ENCODE data around the gene ADARB1.
"Not testable (repeated sequence)": the region's sequence is repeated elsewhere in the genome, so short reads cannot be mapped to it uniquely, and the experiment has no call there.

The ADARB1 gene

DNA sequence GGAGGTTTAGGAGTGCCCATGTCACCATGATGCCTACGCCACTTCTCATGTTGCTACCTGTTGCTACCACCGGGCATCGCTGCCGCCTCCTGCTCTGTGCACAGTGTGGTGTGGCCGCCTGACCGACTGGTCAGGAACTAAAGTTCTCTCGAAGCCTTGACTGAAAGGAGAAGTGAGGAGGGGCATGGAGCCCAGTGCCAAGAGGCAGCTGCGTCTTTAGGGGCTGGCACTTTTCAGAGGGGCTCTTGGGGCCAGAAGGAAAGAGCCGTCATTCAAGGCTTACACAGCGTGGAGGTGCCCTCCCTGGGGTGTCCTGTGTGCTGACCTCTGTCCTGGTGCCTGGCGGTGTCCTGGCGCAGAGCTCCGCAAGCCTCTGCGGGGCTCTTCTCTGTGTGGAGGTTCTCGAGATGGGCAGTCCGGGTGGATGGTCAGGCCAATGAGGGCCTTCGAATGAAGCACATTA is 57.2 kb downstream of the ADARB1 start:
- no peak overlapping the region for H3K27ac ChIP-seq
- no peak for TF ChIP-seq ZFX (IDR thresholded peaks at IDR 0.05)
- TF ChIP-seq, protein P1, sequence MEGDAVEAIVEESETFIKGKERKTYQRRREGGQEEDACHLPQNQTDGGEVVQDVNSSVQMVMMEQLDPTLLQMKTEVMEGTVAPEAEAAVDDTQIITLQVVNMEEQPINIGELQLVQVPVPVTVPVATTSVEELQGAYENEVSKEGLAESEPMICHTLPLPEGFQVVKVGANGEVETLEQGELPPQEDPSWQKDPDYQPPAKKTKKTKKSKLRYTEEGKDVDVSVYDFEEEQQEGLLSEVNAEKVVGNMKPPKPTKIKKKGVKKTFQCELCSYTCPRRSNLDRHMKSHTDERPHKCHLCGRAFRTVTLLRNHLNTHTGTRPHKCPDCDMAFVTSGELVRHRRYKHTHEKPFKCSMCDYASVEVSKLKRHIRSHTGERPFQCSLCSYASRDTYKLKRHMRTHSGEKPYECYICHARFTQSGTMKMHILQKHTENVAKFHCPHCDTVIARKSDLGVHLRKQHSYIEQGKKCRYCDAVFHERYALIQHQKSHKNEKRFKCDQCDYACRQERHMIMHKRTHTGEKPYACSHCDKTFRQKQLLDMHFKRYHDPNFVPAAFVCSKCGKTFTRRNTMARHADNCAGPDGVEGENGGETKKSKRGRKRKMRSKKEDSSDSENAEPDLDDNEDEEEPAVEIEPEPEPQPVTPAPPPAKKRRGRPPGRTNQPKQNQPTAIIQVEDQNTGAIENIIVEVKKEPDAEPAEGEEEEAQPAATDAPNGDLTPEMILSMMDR (conservative IDR thresholded peaks at IDR 0.05) = no peak

DNA sequence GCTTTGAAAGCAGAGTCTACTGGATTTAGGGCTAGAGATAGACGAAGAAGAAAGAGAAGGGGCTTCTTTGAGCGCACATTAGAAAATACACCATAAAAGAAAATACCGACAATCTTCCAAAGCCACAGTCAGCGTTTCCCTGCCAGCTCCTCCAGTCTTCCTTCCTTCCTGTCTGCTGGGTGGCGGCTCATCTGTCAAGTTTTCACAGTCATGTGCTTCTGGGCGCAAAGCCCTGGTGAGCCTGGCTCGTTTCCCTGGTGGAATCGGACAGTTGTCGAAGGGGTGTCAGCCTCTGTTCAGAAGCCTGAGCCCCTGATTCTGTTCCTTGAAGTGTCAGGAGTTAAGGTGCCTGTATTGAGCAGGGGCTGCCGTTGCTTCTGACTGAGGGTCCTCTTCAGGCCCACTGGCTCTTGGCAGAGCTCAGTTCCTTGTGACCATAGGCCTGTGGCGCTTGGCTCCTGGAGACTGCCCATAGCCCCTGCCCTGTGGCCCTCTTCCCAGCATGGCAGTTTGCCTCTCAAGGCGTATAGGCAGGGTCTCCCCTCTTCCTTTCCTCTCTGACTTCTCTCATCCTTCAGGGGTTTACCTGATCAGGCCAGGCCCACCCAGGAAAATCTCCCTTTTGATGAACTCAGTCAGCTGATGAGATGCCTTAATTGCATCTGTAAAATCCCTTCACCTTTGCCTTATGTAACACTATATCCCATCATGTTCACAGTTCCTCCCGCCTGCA is 58.6 kb downstream of the ADARB1 start:
- H3K27ac ChIP-seq = no peak overlapping the region

DNA sequence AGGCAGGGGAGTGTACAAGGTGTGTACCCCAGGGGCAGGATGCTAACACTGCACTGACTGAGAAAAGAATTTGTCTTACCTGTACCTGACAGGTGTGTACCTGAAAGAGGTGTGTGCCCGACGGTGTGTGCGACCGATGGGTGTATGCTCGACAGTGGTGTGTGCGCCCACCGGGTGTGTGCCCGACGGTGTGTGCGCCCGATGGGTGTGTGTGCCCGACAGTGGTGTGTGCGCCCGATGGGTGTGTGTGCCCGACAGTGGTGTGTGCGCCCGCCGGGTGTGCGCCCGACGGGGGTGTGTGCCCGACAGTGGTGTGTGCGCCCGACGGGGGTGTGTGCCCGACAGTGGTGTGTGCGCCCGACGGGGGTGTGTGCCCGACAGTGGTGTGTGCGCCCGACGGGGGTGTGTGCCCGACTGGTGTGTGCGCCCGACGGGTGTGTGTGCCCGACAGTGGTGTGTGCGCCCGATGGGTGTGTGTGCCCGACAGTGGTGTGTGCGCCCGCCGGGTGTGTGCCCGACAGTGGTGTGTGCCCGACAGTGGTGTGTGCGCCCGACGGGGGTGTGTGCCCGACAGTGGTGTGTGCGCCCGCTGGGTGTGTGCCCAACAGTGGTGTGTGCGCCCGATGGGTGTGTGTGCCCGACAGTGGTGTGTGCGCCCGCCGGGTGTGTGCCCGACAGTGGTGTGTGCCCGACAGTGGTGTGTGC is 59.3 kb downstream of the ADARB1 start:
- not testable (repeated sequence) for H3K27ac ChIP-seq

More for the DNA sequence above, 58.6 kb downstream of the ADARB1 start:
- TF ChIP-seq, protein P1 (conservative IDR thresholded peaks at IDR 0.05) = no peak
- no peak for TF ChIP-seq ZFX (IDR thresholded peaks at IDR 0.05)

DNA sequence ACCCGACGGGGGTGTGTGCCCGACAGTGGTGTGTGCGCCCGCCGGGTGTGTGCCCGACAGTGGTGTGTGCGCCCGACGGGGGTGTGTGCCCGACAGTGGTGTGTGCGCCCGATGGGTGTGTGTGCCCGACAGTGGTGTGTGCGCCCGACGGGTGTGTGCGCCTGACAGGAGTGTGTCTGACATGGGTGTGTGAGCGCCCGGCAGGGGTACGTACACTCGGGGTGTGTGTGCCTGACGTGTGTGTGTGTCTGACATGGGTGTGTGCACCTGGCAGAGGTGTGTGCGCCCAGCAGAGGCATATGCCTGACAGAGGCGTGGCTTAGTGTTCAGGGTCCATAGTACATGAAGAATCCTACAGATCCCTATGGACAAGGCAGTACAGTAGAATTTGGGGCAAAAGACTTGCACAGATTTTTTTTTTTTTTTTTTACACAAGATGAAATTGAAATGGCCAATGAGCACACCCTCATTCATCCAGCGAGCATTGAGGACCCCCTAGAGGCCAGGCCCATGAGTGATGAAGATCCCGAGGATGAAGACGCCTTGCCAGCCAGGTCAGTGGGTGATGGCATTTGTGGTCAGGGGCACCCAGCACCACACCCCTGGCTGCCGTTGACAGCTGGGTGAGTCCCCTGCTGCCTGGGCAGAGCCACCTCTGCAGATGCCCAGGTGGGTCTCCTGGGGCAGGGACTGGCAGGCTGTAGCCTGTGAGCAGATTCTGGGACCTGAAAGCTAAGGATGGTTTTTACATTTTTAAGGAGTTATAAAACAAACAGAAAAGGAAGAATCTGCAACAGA is 60.1 kb downstream of the ADARB1 start:
- no peak overlapping the region for H3K27ac ChIP-seq
- TF ChIP-seq, protein P1 (conservative IDR thresholded peaks at IDR 0.05) = no peak
- TF ChIP-seq ZFX (IDR thresholded peaks at IDR 0.05) = no peak

DNA sequence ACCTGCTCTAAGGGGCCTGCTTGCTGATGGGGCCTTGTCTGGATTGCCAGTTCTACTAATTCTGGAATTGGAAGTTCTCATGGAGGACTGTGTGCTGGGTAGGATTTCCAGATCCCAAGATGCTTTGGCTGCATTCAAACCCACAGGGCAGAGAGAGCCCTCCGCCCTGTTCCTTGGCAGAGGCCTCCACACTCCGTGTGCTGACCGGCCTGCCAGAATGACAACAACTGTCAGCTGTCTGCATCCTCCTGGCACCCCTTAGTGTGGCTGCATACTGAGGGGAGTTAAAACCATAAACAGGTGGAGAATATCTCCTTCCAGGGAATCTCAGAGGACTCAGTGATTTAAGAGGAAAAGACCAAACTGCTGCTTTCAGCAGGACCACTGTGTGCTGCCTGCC is 60.7 kb downstream of the ADARB1 start:
- H3K27ac ChIP-seq = no peak overlapping the region
- TF ChIP-seq, protein P1 (conservative IDR thresholded peaks at IDR 0.05) = no peak
- no peak for TF ChIP-seq ZFX (IDR thresholded peaks at IDR 0.05)

DNA sequence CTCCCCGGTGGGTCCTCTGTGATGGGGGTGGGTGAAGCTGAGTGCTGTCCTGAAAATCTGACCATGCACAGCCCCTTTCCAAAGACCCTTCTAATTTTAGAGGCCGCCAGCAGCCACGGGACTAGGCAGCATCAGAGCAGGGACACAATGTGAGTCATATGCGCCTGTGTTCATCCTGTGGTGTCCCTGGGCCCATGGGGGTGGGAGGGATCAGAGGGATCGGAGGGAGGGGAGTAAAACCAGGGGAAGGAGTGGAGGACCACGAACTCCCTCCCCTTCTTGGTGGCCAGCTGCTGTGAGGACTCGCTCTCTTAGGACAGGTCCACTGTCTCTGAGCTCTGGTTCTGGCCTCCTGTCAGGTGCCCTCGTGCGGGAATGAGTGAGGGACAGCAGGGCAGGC is 61.5 kb downstream of the ADARB1 start:
- TF ChIP-seq, protein P1 (conservative IDR thresholded peaks at IDR 0.05) = no peak
- no peak for TF ChIP-seq ZFX (IDR thresholded peaks at IDR 0.05)
- H3K27ac ChIP-seq = no peak overlapping the region

DNA sequence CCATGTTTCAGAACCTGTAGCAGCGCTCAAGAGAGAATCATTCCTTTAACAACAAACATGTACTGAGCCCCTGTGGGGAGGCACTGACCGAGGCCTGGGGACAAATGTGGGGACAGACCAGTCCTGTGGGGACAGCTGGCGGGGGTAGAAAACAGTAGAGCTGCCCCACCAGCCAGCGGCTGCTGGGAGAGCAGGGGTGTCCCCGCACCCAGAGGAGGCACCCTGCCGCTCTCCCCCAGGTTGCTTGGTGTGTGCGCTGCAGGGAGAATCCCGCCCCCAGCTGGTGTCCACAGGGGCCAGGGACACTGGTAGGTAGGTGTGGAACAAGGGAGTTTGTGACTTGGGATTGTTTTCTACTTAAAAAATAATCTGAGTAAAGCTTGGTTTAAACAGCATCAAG is 62.1 kb downstream of the ADARB1 start:
- no peak for TF ChIP-seq ZFX (IDR thresholded peaks at IDR 0.05)
- TF ChIP-seq, protein P1 (conservative IDR thresholded peaks at IDR 0.05) = no peak
- H3K27ac ChIP-seq = no peak overlapping the region

All from C4-2B (cell line).